HG02642 (cell line): ENCODE data around the gene PUM2.
A peak's percentile ranks its signal among the peaks of the same experiment; 100 is the strongest.
"Not testable (repeated sequence)": the region's sequence is repeated elsewhere in the genome, so short reads cannot be mapped to it uniquely, and the experiment has no call there.

Experiments used
- ATAC-seq: cut with Tn5 transposase; IDR thresholded peaks from one replicate; pipeline ENCODE4 v1.9.1; 2021; ENCODE audit warnings: mild to moderate bottlenecking; ENCODE audit not compliant: unreplicated experiment, poor library complexity

The PUM2 gene

DNA sequence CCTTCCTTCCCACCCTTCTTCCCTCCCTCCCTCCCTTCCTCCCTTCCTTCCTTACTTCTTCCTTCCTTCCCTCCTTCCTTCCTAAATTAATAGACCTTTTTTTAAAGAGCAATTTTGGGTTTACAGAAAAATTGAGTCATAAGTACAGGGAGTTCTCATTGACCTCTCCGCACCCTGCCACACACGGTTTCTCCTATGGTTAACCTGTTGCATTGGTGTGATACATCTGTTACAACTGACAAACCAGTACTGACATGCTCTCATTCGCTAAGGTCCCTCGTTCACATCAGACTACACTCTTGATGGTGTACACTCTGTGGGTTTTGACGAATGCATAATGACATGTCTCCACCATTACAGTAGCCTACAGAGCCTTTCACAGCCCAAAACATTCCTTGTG, 114.1 kb downstream of the PUM2 start:
- ATAC-seq: no peak

DNA sequence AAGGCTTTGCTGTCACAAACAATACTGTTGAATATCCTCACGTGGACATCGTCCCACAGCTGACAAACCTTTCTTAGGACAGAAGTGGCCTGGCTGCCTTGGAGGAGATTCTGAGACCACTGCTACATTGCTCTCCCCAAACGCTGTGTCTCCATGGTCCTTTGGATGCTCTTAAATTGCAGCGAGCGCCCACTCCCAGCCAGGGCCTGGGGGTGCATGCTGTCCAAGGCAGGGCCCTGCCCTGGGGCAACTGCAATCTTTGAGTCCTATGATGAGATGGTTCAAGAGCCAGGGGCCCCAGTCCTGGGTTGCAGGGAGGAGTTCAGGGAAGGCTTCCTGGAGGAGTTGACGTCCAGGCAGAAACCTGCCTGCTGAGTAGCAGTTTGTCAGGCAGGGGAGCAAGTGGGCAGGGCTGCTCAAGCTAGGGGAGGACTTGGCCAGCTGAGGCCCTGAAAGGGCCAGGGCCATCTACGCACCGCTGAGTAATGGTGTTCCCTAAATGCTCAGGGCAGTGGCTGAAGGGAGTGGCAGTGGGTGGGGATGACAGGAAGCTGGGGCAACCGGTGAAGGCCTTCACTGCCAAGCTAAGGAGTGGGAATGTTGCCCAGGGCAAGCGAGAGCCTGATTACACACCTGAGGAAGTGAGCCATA, 114.9 kb downstream of the PUM2 start:
- no peak for ATAC-seq

DNA sequence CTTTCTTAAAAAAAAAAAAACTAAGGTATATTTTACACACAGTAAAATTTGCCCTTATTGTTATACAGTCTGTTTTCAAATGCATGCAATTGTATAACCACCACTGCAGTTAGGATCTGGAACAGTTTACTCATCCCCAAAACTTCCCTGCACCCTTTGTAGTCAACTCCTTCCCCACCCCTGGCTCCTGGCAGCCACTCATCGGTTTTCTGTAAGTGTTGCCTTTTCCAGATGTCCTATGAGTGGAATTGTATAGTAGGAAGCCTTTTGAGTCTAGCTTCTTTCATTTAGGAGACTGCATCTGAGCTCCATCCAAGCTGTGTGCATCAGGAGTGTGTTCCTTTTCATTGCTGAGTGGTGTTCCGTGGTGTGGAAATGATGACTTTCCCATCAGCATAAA, 116.0 kb downstream of the PUM2 start:
- ATAC-seq: not testable (repeated sequence)

DNA sequence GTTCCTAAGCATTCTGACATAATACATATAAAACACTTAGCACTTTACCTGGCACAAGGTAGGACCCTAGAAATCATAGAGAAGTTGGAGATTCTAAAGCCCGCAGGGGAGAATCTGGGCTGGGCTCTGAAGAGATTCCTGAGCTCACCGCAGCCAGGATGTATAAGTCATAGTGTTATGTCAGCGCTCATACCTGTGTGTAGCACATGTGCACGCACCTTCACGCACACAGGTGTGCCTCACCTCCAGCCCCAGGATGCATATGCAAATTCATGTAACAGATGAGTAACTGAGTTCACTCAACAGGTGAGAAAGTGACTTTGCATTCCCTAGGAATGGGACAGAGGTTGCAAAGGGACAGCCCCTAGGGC, 117.8 kb downstream of the PUM2 start:
- ATAC-seq: no peak

- ATAC-seq: no peak
Measured at GRCh38 chr2:20231598-20232026, 119.0 kb downstream of the PUM2 start.

GRCh38 chr2:20231159-20231558, 119.5 kb downstream of the PUM2 start:
- no peak for ATAC-seq

DNA sequence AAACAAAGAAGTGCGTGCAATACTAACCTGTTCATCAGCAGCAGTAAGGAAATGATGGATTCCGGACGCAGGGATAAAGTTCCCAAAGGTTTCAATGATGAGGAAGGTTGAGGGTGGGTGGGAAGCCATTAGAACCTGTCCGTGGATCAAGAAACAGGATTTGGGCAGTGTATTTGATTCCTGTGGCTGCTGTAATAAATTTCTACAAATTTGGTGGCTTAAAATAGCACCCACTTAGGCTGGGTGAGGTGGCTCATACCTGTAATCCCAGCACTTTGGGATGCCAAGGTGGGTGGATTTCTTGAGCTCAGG, 120.6 kb downstream of the PUM2 start:
- ATAC-seq: no peak

GRCh38 chr2:20229322-20230113, 121.1 kb downstream of the PUM2 start:
- ATAC-seq: no peak

- no peak for ATAC-seq
Measured at GRCh38 chr2:20227894-20228505, 122.6 kb downstream of the PUM2 start.

DNA sequence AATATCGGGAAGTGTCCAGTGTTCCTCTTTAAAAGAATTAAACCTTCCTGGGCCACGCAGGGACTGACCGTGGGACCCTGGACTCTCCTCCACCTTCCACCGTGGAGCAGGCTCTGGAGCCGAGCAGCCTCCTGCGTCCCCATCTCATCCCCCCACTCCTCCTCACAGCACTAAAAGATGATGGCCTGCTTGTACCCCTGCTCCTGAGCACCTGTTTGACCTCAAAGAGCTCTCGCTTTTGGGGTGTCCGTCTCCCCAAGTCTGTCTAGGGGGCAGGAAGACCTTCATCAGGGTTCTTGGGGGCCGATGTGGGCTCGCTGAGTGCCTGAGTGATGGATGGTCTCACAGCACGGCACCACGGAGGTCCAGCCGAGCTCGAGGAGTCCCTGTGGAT, 124.5 kb downstream of the PUM2 start:
- no peak for ATAC-seq

DNA sequence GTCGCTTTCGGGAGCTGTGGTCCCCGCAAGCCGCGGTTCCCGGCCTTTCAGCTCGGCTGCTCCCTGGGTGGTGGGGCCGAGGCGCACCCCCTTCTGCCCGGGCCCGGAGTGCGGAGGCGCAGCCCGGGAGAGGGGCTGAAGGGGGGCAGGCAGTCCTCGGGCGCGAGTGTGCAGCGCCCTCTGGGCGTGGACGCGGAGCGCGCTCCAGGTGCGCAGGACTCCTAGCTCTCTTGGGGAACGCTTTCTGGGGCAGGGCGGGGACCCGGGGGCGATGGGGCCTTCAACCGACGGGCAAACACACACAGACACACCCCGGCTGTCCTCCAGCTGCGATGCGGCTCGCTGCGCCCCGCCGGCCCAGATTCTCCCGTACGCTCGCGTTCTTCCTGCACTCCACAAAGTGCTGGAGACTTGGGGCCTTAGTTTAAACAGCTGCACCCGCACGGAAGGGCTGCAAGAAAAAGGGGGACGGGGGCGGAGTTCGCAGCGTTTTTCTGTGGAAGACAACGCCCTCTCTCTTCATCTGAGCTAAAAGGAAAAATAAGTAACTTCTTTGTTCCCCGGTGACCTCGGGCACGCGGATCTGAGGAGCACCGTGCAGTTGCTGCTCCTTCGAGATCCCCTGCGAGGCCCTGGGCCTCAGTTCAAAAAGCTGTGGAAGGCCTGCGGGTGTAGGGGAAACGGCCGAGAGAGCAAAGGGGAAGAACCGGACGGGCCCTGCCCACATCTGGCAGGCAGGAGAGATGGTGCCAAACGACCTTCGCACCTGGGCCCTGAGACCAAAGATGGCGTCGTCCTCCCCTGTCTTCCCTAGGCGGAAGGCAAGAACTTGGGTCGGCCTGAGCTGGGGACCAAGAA, 125.1 kb downstream of the PUM2 start:
- peak; percentile 59 for ATAC-seq

GRCh38 chr2:20224716-20225293, 125.8 kb downstream of the PUM2 start, which contains the start of gene SDC1:
Gene SDC1, minus strand, starts transcription at chr2:20225130. Its CDS starts 263 bp downstream, at chr2:20224867.
- peak; percentile 33 for ATAC-seq

DNA sequence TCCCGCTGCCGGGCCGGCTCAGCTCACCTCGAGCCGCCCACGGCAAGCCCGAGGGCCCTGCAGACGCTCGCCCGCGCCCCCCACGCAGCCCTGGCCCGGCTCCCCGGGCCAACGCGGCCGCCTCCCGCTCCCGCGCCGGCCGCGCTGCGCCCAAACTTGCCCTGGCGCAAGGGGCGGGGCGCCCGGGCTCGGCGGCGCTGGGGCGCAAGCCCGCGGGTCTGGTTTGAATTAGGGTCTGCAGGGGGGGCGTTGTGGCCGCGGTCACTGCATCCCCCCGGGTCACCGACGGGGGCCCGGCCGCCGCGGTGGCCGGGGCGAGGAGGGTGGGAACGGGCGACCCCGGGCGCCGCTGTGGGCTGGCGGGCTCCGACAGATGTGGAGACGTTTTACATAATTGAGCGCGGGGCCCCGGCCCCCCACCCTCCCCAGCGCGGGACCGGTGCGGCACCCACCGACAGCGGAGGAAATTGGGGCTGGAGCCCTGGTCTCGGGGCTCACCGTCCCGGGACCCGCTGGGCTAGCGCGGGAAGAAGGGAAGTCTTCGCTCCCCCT, 126.4 kb downstream of the PUM2 start:
- ATAC-seq: peak; percentile 33

- ATAC-seq: peak; percentile 35
Measured at GRCh38 chr2:20223407-20224163, 127.1 kb downstream of the PUM2 start.

GRCh38 chr2:20222769-20223406, 127.8 kb downstream of the PUM2 start:
- ATAC-seq: no peak

- no peak for ATAC-seq
Measured at GRCh38 chr2:20222014-20222768, 128.5 kb downstream of the PUM2 start.

GRCh38 chr2:20221555-20221973, 129.1 kb downstream of the PUM2 start:
- ATAC-seq: no peak
